HEK293 (cell line): Measurements from ENCODE around the gene SERPINB6.

Source experiments
- ATF2 ChIP-seq: fragments of 450-650 bp; formaldehyde crosslinking; IDR thresholded peaks from 2 replicates; pipeline ENCODE4 v1.5.1; 2016; ENCODE audit warnings: missing biosample characterization, missing genetic modification characterization, low read depth
- YY1 ChIP-seq: fragments of 450-650 bp; formaldehyde crosslinking; IDR thresholded peaks from 2 replicates; pipeline ENCODE4 v1.5.1; 2018; ENCODE audit warnings: missing biosample characterization, missing genetic modification characterization
- ZIC2 ChIP-seq: fragments of 450-650 bp; formaldehyde crosslinking; IDR thresholded peaks from 2 replicates; pipeline ENCODE4 v1.5.1; 2016; ENCODE audit warnings: missing biosample characterization, missing genetic modification characterization
- ZNF280D ChIP-seq: fragments of 450-650 bp; formaldehyde crosslinking; IDR thresholded peaks from 2 replicates; pipeline ENCODE4 v1.5.1; 2016; ENCODE audit warnings: missing biosample characterization, missing genetic modification characterization
- ZNF580 ChIP-seq: fragments of 450-650 bp; formaldehyde crosslinking; IDR thresholded peaks from 2 replicates; pipeline ENCODE4 v1.5.1; 2016; ENCODE audit warnings: missing biosample characterization, missing genetic modification characterization
- ZNF626 ChIP-seq: fragments of 450-650 bp; sonication (Bioruptor Pico); formaldehyde crosslinking; IDR thresholded peaks from 2 replicates; pipeline ENCODE4 v1.5.1; 2018; ENCODE audit warnings: missing biosample characterization, missing genetic modification characterization, inconsistent platforms
- ZNF76 ChIP-seq: fragments of 450-650 bp; formaldehyde crosslinking; IDR thresholded peaks from 2 replicates; pipeline ENCODE4; 2016; ENCODE audit warnings: low read depth, missing biosample characterization, missing genetic modification characterization, borderline replicate concordance
- TF ChIP-seq, protein P1 (sequence below): fragments of 450-650 bp; formaldehyde crosslinking; conservative IDR thresholded peaks from 2 replicates; pipeline ENCODE4 v1.5.1; 2016; ENCODE audit warnings: low read depth, missing biosample characterization, missing genetic modification characterization

- no peak for TF ChIP-seq ZNF580 (tag by site-specific recombination)
- TF ChIP-seq ZNF626 (tag by site-specific recombination), result no peak
- TF ChIP-seq, protein P1, sequence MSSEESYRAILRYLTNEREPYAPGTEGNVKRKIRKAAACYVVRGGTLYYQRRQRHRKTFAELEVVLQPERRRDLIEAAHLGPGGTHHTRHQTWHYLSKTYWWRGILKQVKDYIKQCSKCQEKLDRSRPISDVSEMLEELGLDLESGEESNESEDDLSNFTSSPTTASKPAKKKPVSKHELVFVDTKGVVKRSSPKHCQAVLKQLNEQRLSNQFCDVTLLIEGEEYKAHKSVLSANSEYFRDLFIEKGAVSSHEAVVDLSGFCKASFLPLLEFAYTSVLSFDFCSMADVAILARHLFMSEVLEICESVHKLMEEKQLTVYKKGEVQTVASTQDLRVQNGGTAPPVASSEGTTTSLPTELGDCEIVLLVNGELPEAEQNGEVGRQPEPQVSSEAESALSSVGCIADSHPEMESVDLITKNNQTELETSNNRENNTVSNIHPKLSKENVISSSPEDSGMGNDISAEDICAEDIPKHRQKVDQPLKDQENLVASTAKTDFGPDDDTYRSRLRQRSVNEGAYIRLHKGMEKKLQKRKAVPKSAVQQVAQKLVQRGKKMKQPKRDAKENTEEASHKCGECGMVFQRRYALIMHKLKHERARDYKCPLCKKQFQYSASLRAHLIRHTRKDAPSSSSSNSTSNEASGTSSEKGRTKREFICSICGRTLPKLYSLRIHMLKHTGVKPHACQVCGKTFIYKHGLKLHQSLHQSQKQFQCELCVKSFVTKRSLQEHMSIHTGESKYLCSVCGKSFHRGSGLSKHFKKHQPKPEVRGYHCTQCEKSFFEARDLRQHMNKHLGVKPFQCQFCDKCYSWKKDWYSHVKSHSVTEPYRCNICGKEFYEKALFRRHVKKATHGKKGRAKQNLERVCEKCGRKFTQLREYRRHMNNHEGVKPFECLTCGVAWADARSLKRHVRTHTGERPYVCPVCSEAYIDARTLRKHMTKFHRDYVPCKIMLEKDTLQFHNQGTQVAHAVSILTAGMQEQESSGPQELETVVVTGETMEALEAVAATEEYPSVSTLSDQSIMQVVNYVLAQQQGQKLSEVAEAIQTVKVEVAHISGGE, result no peak
- no peak for TF ChIP-seq ZNF280D (tag by site-specific recombination)
- no peak for TF ChIP-seq ATF2 (tag by site-specific recombination)
- TF ChIP-seq YY1 (tag by site-specific recombination), result no peak
- TF ChIP-seq ZNF76 (tag by site-specific recombination), result no peak
- peak; percentile 82 for TF ChIP-seq ZIC2 (tag by site-specific recombination)
These were observed 5.0 kb downstream of the SERPINB6 start for GRCh38 chr6:2966347-2966746.
